Stomach (tissue), 9 donors: Measurements from ENCODE around the gene AVEN. TPM values are rescaled to one million over a fixed set of nuclear protein-coding genes. Genes with fewer than 3 reads are reported as not detected.
"Not testable (repeated sequence)": the region's sequence is repeated elsewhere in the genome, so short reads cannot be mapped to it uniquely, and the experiment has no call there.

Source experiments
- DNase-seq, 2 donors: peaks; one replicate each; pipeline versions ENCODE4 v3.0.0 to v3.0.0-alpha.2; 2013 to 2019
- H3K27ac ChIP-seq, 5 donors: fragments of 200-600 bp in 4 of 5; sonication (generic) in 4 of 5; one replicate each; pipeline ENCODE4 v1.5.1; 2013 to 2019; ENCODE audit warnings: mild to moderate bottlenecking in 1 of 5, moderate library complexity in 1 of 5
- H3K27me3 ChIP-seq, 3 donors: fragments of 200-600 bp; sonication (generic); one replicate each; pipeline ENCODE4 v1.5.1; 2017 to 2019; ENCODE audit warnings: mixed run types in 1 of 3
- H3K36me3 ChIP-seq, 4 donors: fragments of 200-600 bp; sonication (generic); 1 replicate in 3 of 4; 2 replicates in 1 of 4; pipeline ENCODE4 v1.5.1; 2016 to 2019
- H3K4me1 ChIP-seq, 4 donors: fragments of 200-600 bp; sonication (generic); one replicate each; pipeline ENCODE4 v1.5.1; 2016 to 2019
- H3K4me3 ChIP-seq, 4 donors: fragments of 200-600 bp; sonication (generic) in 3 of 4; one replicate each; pipeline ENCODE4 v1.5.1; 2016 to 2019; ENCODE audit warnings: mild to moderate bottlenecking in 1 of 4
- H3K9me3 ChIP-seq, 4 donors: fragments of 200-600 bp; sonication (generic); one replicate each; pipeline ENCODE4 v1.5.1; 2016 to 2019
- EP300 ChIP-seq: sonication (generic); formaldehyde crosslinking; IDR thresholded peaks from one replicate; pipeline ENCODE4 v1.6.1; 2017; ENCODE audit warnings: antibody characterized with exemption
- POLR2A ChIP-seq, 4 donors: fragments of 450-650 bp; IDR thresholded peaks; one replicate each; pipeline ENCODE4 v1.6.1; 2016; ENCODE audit warnings: antibody characterized with exemption in 4 of 4, control low read depth in 2 of 4, mild to moderate bottlenecking in 1 of 4, moderate library complexity in 1 of 4
- POLR2AphosphoS5 ChIP-seq, 3 donors: sonication (generic); formaldehyde crosslinking; IDR thresholded peaks; one replicate each; pipeline ENCODE4 v1.6.1; 2016; ENCODE audit warnings: antibody characterized with exemption in 3 of 3
- WGBS, 5 donors: extraction: QIAGEN DNeasy Blood & Tissue Kit in 3 of 5; methylation state at CpG; one replicate each; pipeline versions ENCODE4 v1.1.5 to v1.1.7; 2013 to 2018; 5-methylcytosine and 5-hydroxymethylcytosine counted together
- intact Hi-C: fragments of 100-400 bp; cut with DNase I; formaldehyde crosslinking; loops from one replicate; pipeline ENCODE4 v1.15.1; 2023; ENCODE audit warnings: low total_unique reads
- polyA plus RNA-seq, 3 donors: library from polyadenylated mRNA; stranded (reverse); fragments of 200-250 nt; gene quantifications; one replicate each; pipeline ENCODE4 v1.2.3, GENCODE V29; 2013
- total RNA-seq, 5 donors: library from RNA; depleted of rRNA; stranded (reverse); fragments of >200 nt; gene quantifications; one replicate each; pipeline versions ENCODE4 v1.1.0 to v1.2.3, GENCODE V29; 2014 to 2016
- TF ChIP-seq, protein P1 (sequence below), 7 experiments: fragments of 450-650 bp in 4 of 7; fragments of 200-600 bp in 3 of 7; sonication (generic) in 3 of 7; IDR thresholded peaks; one replicate each; pipeline ENCODE4 v1.5.1; 2016 to 2019; ENCODE audit warnings: antibody characterized with exemption in 7 of 7, control low read depth in 2 of 7, mild to moderate bottlenecking in 1 of 7
- donor health status: healthy with polysubstance abuse.
- donor health status: Bipolar disorder and iron deficiency.
- donor health status: healthy.

The AVEN gene
- total and polyA plus RNA-seq, 8 donors = 8.6 to 89.8 (median 14.4) TPM; not detected in 1

DNA sequence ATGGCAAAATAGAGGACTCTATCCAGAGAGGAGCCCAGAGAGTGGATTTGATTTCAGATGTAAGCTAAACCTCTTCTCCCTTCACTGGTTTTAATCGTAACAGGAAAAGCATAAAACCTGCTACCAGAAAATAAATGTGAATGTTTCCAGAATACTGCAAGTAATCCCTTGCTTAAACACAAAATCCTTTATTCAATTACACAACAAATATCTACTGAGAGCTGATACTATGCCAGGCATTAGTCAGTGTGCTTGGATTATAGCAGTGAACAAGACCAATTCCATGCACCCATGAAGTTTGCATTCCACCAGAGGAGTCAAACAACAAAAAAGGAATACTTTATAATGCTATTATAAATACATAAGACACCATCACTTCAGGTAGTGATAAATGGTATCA is 15.1 kb downstream of the AVEN start:
- no peaks in the 10 kb centered on the region for H3K9me3 ChIP-seq
- H3K4me3 ChIP-seq = no peak overlapping the region
- intact Hi-C loops = no loop called here
- H3K36me3 ChIP-seq = no peaks in the 10 kb centered on the region
- TF ChIP-seq POLR2A (IDR thresholded peaks at IDR 0.05) = no peak
- no peak for TF ChIP-seq POLR2AphosphoS5 (IDR thresholded peaks at IDR 0.05)
- TF ChIP-seq, protein P1, sequence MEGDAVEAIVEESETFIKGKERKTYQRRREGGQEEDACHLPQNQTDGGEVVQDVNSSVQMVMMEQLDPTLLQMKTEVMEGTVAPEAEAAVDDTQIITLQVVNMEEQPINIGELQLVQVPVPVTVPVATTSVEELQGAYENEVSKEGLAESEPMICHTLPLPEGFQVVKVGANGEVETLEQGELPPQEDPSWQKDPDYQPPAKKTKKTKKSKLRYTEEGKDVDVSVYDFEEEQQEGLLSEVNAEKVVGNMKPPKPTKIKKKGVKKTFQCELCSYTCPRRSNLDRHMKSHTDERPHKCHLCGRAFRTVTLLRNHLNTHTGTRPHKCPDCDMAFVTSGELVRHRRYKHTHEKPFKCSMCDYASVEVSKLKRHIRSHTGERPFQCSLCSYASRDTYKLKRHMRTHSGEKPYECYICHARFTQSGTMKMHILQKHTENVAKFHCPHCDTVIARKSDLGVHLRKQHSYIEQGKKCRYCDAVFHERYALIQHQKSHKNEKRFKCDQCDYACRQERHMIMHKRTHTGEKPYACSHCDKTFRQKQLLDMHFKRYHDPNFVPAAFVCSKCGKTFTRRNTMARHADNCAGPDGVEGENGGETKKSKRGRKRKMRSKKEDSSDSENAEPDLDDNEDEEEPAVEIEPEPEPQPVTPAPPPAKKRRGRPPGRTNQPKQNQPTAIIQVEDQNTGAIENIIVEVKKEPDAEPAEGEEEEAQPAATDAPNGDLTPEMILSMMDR (IDR thresholded peaks at IDR 0.05) = no peak
- no peak for TF ChIP-seq EP300
- no peaks in the 10 kb centered on the region for H3K27me3 ChIP-seq
- peaks cover 0 to 17% (median 11%) of the 10 kb centered on the region in 4 donors for H3K4me1 ChIP-seq
- H3K27ac ChIP-seq = no peak overlapping the region
- WGBS, 5 donors = 37 to 42% (median 39%) methylated on average over 1 of the region's 1 CpG
- no peak for DNase-seq

DNA sequence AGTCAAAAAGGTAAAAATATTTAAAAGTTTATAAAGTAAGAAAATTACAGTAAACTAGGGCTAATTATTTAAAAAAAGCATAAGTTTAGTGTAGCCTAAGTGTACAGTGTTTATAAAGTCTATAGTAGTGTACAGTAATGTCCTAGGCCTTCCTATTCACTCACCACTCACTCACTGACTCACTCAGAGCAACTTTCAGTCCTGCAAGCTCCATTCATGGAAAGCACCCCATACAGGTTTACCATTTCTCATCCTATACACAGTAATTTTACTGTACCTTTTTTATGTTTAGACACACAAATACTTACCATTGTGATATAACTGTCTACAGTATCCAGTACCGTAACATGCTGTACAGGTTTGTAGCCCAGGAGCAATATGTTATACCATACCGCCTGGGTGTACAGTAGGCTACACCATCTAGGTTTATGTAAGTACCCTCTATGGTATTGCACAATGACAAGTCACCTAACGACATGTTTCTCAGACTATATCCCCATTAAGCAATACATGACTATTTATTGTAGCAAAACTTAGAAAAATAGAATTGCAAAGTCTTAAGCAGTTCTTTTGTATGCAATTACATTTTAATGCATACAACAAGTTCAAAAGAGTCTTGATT is 19.5 kb downstream of the AVEN start:
- no peak for DNase-seq
- intact Hi-C loops = no loop called here
- Histone ChIP-seq H3K4me1 (peaks cover 0 to 17% (median 11%) of the 10 kb centered on the region in 4 donors), H3K9me3 (no peaks in the 10 kb centered on the region), H3K27me3 (no peaks in the 10 kb centered on the region), H3K4me3 (no peak overlapping the region), H3K36me3 (no peaks in the 10 kb centered on the region), H3K27ac (no peak overlapping the region)
- whole genome bisulfite sequencing, 5 donors = 90 to 97% (median 95%) methylated on average over 3 of the region's 3 CpGs
- TF ChIP-seq, protein P1 (IDR thresholded peaks at IDR 0.05) = no peak
- no peak for TF ChIP-seq POLR2AphosphoS5 (IDR thresholded peaks at IDR 0.05)
- no peak for TF ChIP-seq EP300
- no peak for TF ChIP-seq POLR2A (IDR thresholded peaks at IDR 0.05)

- H3K27me3 ChIP-seq, H3K36me3 ChIP-seq, H3K27ac ChIP-seq, H3K9me3 ChIP-seq, H3K4me3 ChIP-seq, intact Hi-C loops, DNase-seq: not testable (repeated sequence)
- 99 to 100% (median 100%) methylated on average over 2 of the region's 2 CpGs for WGBS, 5 donors
- peaks cover 0 to 12% (median 7%) of the 10 kb centered on the region in 4 donors for H3K4me1 ChIP-seq
These were observed 20.3 kb downstream of the AVEN start for GRCh38 chr15:34018738-34019137.

DNA sequence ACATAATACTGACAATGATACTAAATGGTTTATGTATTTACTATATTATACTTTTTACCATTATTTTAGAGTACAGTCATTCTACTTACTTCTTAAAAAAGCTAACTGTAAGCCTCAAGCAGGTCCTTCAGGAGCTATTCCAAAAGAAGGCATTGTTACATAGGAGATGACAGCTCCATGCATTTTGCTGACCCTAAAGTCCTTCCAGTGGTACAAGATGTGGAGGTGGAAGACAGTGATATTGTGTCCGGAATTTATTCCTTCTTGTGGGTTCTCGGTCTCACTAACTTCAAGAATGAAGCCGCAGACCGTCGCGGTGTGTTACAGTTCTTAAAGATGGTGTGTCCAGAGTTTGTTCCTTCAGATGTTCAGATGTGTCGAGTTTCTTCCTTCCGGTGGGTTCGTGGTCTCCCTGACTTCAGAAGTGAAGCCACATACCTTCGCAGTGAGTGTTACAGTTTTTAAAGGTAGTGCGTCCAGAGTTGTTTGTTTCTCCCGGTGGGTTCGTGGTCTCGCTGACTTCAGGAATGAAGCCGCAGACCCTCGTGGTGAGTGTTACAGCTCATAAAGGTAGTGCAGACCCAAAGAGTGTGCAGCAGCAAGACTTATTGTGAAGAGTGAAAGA is 20.9 kb downstream of the AVEN start:
- intact Hi-C loops = no loop called here
- H3K27ac ChIP-seq = no peak overlapping the region
- WGBS, 5 donors = 80 to 92% (median 86%) methylated on average over 16 of the region's 16 CpGs

More for the DNA sequence above, 20.9 kb downstream of the AVEN start:
- DNase-seq = peak; percentile 19 to 29
- Histone ChIP-seq H3K4me3 (no peak overlapping the region), H3K9me3 (no peaks in the 10 kb centered on the region), H3K4me1 (peaks cover 0 to 6% (median 2%) of the 10 kb centered on the region in 4 donors), H3K27me3 (no peaks in the 10 kb centered on the region), H3K36me3 (no peaks in the 10 kb centered on the region)
- TF ChIP-seq, protein P1 (IDR thresholded peaks at IDR 0.05) = no peak
- TF ChIP-seq EP300 = no peak
- no peak for TF ChIP-seq POLR2AphosphoS5 (IDR thresholded peaks at IDR 0.05)
- TF ChIP-seq POLR2A (IDR thresholded peaks at IDR 0.05) = no peak
